Heart left ventricle (tissue), 16 donors: ENCODE data around the gene NEK8. TPM values are rescaled to one million over a fixed set of nuclear protein-coding genes. Genes with fewer than 3 reads are reported as not detected.
"Not testable (repeated sequence)": the region's sequence is repeated elsewhere in the genome, so short reads cannot be mapped to it uniquely, and the experiment has no call there.

Experiments
- ATAC-seq, 4 donors: fragments of 200-7000 bp; cut with Tn5 transposase; one replicate each; pipeline ENCODE4 v1.9.1; 2020 to 2022; ENCODE audit warnings: moderate library complexity in 4 of 4, mild to moderate bottlenecking in 3 of 4, moderate number of reproducible peaks in 1 of 4
- DNase-seq, 5 donors: peaks; one replicate each; pipeline ENCODE4 v3.0.0-alpha.2; 2020
- H3K27ac ChIP-seq, 12 donors: fragments of 200-600 bp; sonication (generic) in 4 of 12; one replicate each; pipeline versions ENCODE4 v1.5.0 to v1.8.0; 2016 to 2022; ENCODE audit warnings: mild to moderate bottlenecking in 2 of 12
- H3K27me3 ChIP-seq, 9 donors: fragments of 200-600 bp; sonication (generic) in 2 of 9; one replicate each; pipeline versions ENCODE4 v1.5.1 to v1.8.0; 2016 to 2022; ENCODE audit warnings: mild to moderate bottlenecking in 3 of 9
- H3K36me3 ChIP-seq, 9 donors: fragments of 200-600 bp; sonication (generic) in 2 of 9; one replicate each; pipeline versions ENCODE4 v1.5.0 to v1.8.0; 2018 to 2022; ENCODE audit warnings: mild to moderate bottlenecking in 2 of 9
- H3K4me1 ChIP-seq, 12 donors: fragments of 200-600 bp; sonication (generic) in 4 of 12; one replicate each; pipeline versions ENCODE4 v1.5.0 to v1.8.0; 2016 to 2022; ENCODE audit warnings: mild to moderate bottlenecking in 3 of 12
- H3K4me3 ChIP-seq, 12 donors: fragments of 200-600 bp; sonication (generic) in 4 of 12; one replicate each; pipeline versions ENCODE4 v1.5.0 to v1.8.0; 2017 to 2022; ENCODE audit warnings: mild to moderate bottlenecking in 9 of 12, moderate library complexity in 4 of 12
- H3K9me3 ChIP-seq, 12 donors: fragments of 200-600 bp; sonication (generic) in 4 of 12; one replicate each; pipeline versions ENCODE4 v1.5.0 to v1.8.0; 2016 to 2022; ENCODE audit warnings: mild to moderate bottlenecking in 1 of 12
- POLR2A ChIP-seq, 2 donors: fragments of 450-650 bp; IDR thresholded peaks; one replicate each; pipeline ENCODE4 v1.6.1; 2017; ENCODE audit warnings: antibody characterized with exemption in 2 of 2, mild to moderate bottlenecking in 2 of 2, moderate library complexity in 2 of 2
- WGBS, 4 donors: extraction: QIAGEN DNeasy Blood & Tissue Kit in 2 of 4; methylation state at CpG; one replicate each; pipeline versions ENCODE4 v1.1.5 to v1.1.7; 2013 to 2018; 5-methylcytosine and 5-hydroxymethylcytosine counted together
- intact Hi-C, 10 donors: fragments of 100-400 bp; cut with DNase I; formaldehyde crosslinking; loops; one replicate each; pipeline versions ENCODE4 v1.11.1 to v1.14.2; 2022
- polyA plus RNA-seq, 2 donors: library from polyadenylated mRNA; stranded (reverse); fragments of 200-250 nt; gene quantifications; one replicate each; pipeline ENCODE4 v1.2.3, GENCODE V29; 2013
- total RNA-seq, 9 donors: library from RNA; depleted of rRNA in 2 of 9; stranded (reverse); fragments of >200 nt in 2 of 9; fragmentation: NEBNext Ultra II Directional in 3 of 9; extraction: Animal tissue kit (Norgen Biotek cat#: 25700) in 3 of 9; gene quantifications; one replicate each; pipeline versions ENCODE4 v1.1.0 to v1.2.4, GENCODE V29; 2016 to 2023
- TF ChIP-seq, protein P1 (sequence below), 12 donors: fragments of 200-600 bp; sonication (generic) in 4 of 12; IDR thresholded peaks; one replicate each; pipeline versions ENCODE4 v1.5.0 to v1.8.0; 2018 to 2022; ENCODE audit warnings: antibody characterized with exemption in 12 of 12, mild to moderate bottlenecking in 5 of 12
- donor health status: ischemic (EF 13 %, LVEDD 7.1; RV severe dilation, severe dysfunction).
- donor health status: healthy with polysubstance abuse.
- donor health status: DM: no; HTN: yes; CAD: no.
- donor health status: DM: no; HTN: no; CAD: no.
- donor health status: ischemic (EF 25% LVEDD 6.9; RV normal size, moderate dysfunction).
- donor health status: ischemic (EF 25% LVEDD 5.7; RV mildly dilated, moderate dysfunction).
- donor health status: healthy.
- donor health status: DM: yes; HTN: yes; CAD: no.
- donor health status: ischemic (EF 35%, LVEDD 5.7; RV mildly dilated, moderate dysfunction).
- donor health status: nonischemic (EF 11% LVEDD 7.7; RV severe dilation, severe dysfunction).
- donor health status: DM: yes; HTN: yes; CAD: no.
- donor health status: PGD.
- donor health status: ischemic (EF 29% LVEDD 5.4; RV normal size, mild dysfunction).
- donor health status: nonischemic (EF 23%, LVEDD 6.1; RV moderate dilation, normal function).

Gene NEK8
- total and polyA plus RNA-seq, 11 donors: 0.28 to 2.8 (median 1.1) TPM

DNA sequence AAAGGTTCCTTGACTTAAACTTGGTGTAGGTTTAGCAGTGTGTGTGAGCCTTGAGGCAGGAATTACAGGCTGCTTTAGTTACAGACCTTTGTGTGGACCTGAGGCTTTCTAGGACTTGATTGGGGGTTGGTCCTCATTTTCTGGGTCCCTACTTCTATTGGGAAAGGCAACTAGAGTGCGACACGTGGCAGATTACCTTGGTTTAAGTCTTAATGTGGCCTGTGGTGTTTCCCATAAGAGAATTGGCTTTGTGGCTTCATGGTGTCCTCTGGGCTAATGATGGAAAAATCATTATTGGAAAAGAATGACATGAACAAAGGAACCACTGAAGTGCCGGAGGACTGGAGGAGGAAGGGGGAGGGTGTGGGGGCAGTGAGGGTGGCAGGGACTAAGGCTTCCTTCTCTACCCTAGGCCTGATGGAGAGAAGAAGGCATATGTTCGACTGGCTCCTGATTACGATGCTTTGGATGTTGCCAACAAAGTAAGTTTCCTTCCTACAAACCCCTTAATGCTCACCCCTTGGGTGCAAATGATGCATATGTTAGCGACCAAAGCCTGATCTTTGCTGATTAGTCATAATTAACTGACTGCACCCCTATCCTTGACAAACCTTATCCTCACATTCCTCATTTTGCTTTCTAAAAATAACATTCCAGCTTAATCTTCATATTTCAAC is 5.3 kb upstream of the NEK8 start:
- ATAC-seq (no peak), DNase-seq (no peak)
- Histone ChIP-seq H3K9me3 (no peaks in the 10 kb centered on the region), H3K4me3 (no peak overlapping the region), H3K36me3 (peaks cover 0 to 48% (median 41%) of the 10 kb centered on the region in 9 donors), H3K27ac (no peak overlapping the region), H3K27me3 (peaks cover 0 to 3% (median 0%) of the 10 kb centered on the region in 9 donors), H3K4me1 (peaks cover 0 to 72% (median 49%) of the 10 kb centered on the region in 12 donors)
- TF ChIP-seq, protein P1, sequence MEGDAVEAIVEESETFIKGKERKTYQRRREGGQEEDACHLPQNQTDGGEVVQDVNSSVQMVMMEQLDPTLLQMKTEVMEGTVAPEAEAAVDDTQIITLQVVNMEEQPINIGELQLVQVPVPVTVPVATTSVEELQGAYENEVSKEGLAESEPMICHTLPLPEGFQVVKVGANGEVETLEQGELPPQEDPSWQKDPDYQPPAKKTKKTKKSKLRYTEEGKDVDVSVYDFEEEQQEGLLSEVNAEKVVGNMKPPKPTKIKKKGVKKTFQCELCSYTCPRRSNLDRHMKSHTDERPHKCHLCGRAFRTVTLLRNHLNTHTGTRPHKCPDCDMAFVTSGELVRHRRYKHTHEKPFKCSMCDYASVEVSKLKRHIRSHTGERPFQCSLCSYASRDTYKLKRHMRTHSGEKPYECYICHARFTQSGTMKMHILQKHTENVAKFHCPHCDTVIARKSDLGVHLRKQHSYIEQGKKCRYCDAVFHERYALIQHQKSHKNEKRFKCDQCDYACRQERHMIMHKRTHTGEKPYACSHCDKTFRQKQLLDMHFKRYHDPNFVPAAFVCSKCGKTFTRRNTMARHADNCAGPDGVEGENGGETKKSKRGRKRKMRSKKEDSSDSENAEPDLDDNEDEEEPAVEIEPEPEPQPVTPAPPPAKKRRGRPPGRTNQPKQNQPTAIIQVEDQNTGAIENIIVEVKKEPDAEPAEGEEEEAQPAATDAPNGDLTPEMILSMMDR (IDR thresholded peaks at IDR 0.05): no peak
- no peak for TF ChIP-seq POLR2A (IDR thresholded peaks at IDR 0.05)
- intact Hi-C loops: loop anchor here in 3 of 10 donors (5.0 to 10.0 kb wide), 4 partner anchors 39 to 572 kb away; partner anchors contain the start of gene NUFIP2 (in 1 of the 3)
- WGBS, 4 donors: 72 to 85% (median 79%) methylated on average over 6 of the region's 6 CpGs

GRCh38 chr17:28723836-28724499 is 4.6 kb upstream of the NEK8 start:
- H3K27ac ChIP-seq, H3K27me3 ChIP-seq, H3K4me3 ChIP-seq, DNase-seq, H3K9me3 ChIP-seq, ATAC-seq: not testable (repeated sequence)
- Histone ChIP-seq H3K36me3 (peaks cover 0 to 48% (median 41%) of the 10 kb centered on the region in 9 donors), H3K4me1 (peaks cover 0 to 66% (median 45%) of the 10 kb centered on the region in 12 donors)
- 74 to 82% (median 77%) methylated on average over 4 of the region's 4 CpGs for whole genome bisulfite sequencing, 4 donors
- intact Hi-C loops: loop anchor here in 3 of 10 donors (5.0 to 10.0 kb wide), 4 partner anchors 38 to 571 kb away; partner anchors contain the start of gene NUFIP2 (in 1 of the 3)

DNA sequence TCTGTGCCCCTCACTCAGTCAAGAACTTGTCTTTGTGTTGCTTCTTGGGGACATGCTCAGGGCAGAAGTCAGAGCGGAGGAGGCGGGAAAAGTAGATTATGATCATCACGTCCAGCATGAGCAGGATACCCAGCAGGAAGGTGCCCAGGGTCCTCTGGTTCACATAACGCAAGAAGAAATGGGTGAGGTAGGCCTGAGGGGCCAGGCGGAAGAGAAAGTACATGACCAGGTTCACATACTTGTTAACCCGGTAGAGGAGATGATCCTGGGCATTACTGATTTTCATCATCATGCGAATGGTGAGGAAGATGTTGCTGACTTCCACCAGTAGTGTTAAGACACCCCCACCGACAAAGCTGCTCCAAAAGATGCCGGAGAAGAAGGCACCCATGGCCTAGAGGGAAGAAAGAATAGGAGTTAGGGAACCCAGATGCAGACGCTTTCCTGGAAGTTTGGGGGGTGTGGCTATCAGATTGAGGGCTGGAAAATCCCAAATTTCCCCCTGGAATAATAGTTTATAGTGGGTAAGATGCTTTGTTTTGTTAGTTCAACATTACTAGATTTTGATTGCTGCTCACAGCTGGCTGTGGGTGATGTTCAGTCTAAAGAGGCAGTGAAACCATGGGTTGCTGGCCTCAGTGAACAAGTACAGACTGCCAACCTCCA is 4.0 kb upstream of the NEK8 start:
- peak in 1 of 5 donors; percentile 28 for DNase-seq
- Histone ChIP-seq H3K27me3 (peaks cover 0 to 4% (median 0%) of the 10 kb centered on the region in 9 donors), H3K36me3 (peaks cover 0 to 48% (median 41%) of the 10 kb centered on the region in 9 donors), H3K27ac (peak overlapping the region in 2 of 12 donors; percentile 2 to 71), H3K9me3 (no peaks in the 10 kb centered on the region), H3K4me1 (peaks cover 0 to 66% (median 44%) of the 10 kb centered on the region in 12 donors), H3K4me3 (peak overlapping the region in 1 of 12 donors; percentile 81)
- ATAC-seq: no peak
- TF ChIP-seq POLR2A (IDR thresholded peaks at IDR 0.05): no peak
- TF ChIP-seq, protein P1 (IDR thresholded peaks at IDR 0.05): no peak
- intact Hi-C loops: loop anchor here in 5 of 10 donors (5.0 to 10.0 kb wide), 7 partner anchors 38 to 570 kb away; partner anchors contain the start of genes PHF12 (in 2 of the 5) and NUFIP2 (in 1 of the 5)
- WGBS, 4 donors: 83 to 88% (median 85%) methylated on average over 10 of the region's 10 CpGs

- no peak for DNase-seq
- H3K36me3 ChIP-seq: peaks cover 0 to 48% (median 41%) of the 10 kb centered on the region in 9 donors
- peaks cover 0 to 67% (median 44%) of the 10 kb centered on the region in 12 donors for H3K4me1 ChIP-seq
- intact Hi-C loops: loop anchor here in 5 of 10 donors (5.0 to 10.0 kb wide), 6 partner anchors 190 to 570 kb away; partner anchors contain the start of genes PHF12 (in 2 of the 5) and NUFIP2 (in 1 of the 5)
- H3K27ac ChIP-seq: peak overlapping the region in 8 of 12 donors; percentile 2 to 71 (median 59)
- H3K9me3 ChIP-seq: no peaks in the 10 kb centered on the region
- WGBS, 4 donors: 31 to 38% (median 38%) methylated on average over 19 to 20 of the region's 20 CpGs
- TF ChIP-seq, protein P1 (IDR thresholded peaks at IDR 0.05): no peak
- TF ChIP-seq POLR2A (IDR thresholded peaks at IDR 0.05): no peak
- ATAC-seq: no peak
- peaks cover 0 to 4% (median 0%) of the 10 kb centered on the region in 9 donors for H3K27me3 ChIP-seq
- peak overlapping the region in 9 of 12 donors; percentile 69 to 90 (median 83) for H3K4me3 ChIP-seq
These were observed 3.4 kb upstream of the NEK8 start for GRCh38 chr17:28725166-28725659.
